ENCODE measurements around the gene SOWAHA.
A peak's percentile ranks its signal among the peaks of the same experiment; 100 is the strongest.

The SOWAHA gene

GRCh38 chr5:132808866-132809265, 4.2 kb upstream of the SOWAHA start:
- DNase-seq, result no peak

- no peak for DNase-seq
These were observed 2.5 kb upstream of the SOWAHA start for GRCh38 chr5:132810605-132811004.

DNA sequence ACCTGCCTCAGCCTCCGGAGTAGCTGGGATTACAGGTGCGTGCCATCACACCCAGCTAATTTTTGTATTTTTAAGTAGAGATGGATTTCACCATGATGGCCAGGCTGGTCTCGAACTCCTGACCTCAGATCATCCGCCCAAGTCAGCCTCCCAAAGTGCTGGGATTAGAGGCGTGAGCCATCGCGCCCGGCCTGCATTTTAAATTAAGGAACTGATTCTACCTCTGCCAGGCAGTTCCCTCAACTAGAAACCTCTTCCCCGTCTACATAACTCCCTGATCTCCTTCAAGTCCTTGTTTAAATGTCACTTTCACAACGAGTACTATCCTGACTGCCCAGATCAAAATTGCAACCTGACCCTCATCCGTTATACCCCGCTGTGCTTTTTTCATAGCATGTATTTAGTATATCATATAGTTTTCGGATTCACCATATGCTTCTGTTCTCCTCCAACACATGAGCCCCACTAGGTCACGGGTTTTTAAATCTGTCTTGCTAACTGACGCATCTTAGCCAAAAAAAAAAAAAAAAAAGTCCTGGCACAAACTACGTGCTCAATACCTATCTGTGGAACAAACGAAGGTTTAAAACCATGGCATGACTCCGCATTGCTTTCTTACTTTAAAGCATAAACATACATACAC, 858 bp upstream of the SOWAHA start:
- DNase-seq, result no peak

DNA sequence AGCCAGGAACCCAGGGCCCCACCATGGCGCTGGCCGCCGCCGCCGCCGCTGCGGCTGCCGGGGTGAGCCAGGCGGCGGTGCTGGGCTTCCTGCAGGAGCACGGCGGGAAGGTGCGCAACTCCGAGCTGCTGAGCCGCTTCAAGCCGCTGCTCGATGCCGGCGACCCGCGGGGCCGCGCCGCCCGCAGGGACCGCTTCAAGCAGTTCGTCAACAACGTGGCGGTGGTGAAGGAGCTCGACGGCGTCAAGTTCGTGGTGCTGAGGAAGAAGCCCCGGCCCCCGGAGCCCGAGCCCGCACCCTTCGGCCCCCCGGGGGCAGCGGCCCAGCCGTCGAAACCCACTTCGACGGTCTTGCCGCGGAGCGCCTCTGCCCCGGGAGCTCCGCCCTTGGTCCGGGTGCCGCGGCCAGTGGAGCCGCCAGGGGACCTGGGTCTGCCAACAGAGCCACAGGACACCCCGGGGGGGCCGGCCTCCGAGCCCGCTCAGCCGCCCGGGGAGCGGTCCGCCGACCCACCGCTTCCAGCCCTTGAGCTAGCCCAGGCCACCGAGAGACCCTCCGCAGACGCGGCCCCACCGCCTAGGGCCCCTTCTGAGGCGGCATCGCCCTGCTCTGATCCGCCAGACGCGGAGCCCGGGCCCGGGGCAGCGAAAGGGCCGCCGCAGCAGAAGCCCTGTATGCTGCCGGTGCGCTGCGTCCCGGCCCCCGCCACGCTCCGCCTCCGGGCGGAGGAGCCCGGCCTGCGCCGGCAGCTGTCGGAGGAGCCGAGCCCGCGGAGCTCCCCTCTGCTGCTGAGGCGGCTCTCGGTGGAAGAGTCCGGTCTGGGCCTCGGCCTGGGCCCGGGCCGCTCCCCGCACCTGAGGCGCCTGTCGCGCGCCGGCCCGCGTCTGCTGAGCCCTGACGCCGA, 749 bp downstream of the SOWAHA start:
- DNase-seq, result peak; percentile 31

DNA sequence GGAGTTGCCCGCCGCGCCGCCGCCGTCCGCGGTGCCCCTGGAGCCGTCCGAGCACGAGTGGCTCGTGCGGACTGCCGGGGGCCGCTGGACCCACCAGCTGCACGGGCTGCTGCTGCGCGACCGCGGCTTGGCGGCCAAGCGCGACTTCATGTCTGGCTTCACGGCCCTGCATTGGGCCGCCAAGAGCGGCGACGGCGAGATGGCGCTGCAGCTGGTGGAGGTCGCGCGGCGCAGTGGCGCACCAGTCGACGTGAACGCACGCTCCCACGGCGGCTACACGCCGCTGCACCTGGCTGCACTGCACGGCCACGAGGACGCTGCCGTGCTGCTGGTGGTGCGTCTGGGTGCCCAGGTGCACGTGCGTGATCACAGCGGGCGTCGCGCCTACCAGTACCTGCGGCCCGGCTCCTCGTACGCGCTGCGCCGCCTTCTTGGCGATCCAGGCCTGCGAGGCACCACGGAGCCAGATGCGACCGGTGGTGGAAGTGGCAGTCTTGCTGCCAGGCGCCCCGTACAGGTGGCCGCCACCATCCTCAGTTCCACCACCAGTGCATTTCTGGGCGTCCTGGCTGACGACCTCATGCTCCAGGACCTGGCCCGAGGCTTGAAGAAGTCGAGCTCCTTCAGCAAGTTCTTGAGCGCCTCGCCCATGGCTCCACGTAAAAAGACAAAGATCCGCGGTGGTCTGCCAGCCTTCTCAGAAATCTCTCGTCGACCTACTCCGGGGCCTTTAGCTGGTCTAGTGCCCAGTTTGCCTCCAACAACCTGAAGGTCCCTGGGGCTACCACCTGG, 1.6 kb downstream of the SOWAHA start:
- DNase-seq, result no peak

DNA sequence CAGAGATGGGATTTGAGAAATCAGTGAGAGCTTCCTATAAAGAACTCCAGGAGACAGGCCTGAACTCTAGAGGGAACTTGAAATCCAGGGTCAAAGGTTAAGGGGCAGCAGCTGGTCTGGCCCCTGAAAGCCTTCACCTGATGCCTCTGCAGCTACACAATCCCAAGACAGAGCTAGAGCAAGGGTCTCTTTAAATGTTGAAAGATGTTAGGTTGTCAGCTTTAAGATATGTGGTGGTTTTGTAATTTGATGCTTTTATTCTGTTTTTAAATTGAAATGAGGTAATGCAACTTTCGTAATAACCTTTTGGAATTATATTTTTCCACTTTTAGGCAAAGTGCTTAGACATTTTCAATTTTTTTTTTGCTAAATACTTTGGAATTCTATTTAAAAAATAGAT, 2.4 kb downstream of the SOWAHA start:
- DNase-seq, result no peak

DNA sequence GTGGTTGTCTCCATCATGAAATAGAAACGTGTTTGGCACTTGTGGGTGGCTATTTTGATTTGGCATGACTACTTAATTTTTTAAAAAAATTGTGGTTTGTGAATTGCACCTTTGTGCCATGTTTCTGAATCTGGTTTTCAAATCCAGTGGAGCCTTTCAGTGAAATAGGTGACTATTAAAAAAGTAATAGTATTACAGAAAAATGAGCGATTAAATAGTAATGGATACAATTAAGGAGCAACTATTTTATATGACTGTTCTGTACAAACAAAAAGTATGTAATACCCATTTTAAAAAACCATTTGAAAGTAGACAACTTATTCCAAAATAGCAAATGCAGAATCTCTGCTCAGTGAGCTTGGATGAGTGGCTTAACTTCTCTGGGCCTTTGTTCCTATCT, 3.0 kb downstream of the SOWAHA start:
- no peak for DNase-seq

GRCh38 chr5:132816554-132816953, 3.5 kb downstream of the SOWAHA start:
- no peak for DNase-seq

DNA sequence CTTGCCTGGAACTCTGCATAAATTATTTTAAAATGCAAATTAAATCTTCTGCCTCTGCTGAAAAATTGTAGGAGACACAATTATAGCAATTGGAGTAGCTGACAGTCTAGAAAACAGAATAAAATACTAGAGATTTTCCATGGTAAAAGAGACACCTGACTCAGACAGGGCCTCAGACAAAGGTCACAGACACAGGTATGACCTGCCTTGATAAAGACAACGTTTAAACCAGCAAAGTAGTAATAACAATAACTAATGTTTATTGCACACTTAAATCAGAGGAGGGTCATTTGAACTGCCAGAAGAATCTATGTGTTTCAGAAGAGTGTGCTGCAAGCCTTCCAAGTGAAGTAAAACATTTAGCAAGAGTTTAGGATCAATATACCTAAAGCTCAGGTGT, 3.9 kb downstream of the SOWAHA start:
- DNase-seq, result no peak

- no peak for DNase-seq
These were observed 6.4 kb downstream of the SOWAHA start for GRCh38 chr5:132819468-132819867.

DNA sequence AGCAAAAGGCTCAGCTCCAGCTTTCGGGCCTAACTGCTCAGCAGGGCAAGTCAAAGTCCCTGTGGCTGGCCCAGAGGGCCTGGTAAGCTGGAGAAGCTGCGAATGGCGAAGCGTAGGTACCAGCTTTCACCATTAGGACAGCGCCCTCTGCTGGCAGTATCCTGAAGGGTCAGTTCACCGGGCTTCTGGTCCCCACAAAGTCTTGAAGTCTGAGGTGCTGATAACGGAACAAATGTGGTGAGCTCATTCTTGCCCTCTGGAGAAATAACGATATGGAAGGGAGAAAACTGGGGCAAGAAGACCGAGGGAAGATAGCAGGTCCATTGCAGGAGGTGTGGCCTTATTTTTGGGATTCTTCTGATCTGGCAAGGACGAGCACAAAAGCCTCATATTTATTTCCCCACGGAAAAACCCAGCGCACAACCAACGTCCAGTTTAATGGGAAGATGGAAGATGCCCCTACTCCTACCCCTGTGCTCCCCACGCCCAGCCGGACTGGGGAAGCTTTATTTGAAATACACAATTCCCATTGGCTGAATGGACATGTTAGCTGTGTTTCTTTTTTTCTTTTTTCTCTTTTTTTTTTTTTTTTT, 7.2 kb downstream of the SOWAHA start:
- DNase-seq, result peak; percentile 88

- DNase-seq, result no peak
These were observed 8.2 kb downstream of the SOWAHA start for GRCh38 chr5:132821350-132821749.

DNA sequence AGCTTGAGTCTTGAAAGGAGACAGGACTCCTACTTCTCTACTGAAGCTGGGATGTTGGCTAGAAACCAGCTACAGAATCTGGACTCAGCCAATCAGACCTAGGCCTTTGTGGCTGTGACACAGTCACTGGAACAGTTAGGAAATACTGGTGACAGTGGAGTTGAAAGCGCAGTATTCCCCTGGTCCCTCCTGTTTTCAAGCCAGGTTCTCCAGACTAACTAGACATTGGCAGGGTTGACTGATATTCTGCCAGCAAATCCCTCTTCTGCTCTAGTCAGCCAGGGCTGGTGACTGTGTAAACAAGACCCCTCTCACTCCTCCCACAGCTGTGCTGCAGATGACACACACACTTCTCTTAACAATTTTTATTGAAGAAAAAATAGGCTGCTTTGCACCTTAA, 8.7 kb downstream of the SOWAHA start:
- no peak for DNase-seq

DNA sequence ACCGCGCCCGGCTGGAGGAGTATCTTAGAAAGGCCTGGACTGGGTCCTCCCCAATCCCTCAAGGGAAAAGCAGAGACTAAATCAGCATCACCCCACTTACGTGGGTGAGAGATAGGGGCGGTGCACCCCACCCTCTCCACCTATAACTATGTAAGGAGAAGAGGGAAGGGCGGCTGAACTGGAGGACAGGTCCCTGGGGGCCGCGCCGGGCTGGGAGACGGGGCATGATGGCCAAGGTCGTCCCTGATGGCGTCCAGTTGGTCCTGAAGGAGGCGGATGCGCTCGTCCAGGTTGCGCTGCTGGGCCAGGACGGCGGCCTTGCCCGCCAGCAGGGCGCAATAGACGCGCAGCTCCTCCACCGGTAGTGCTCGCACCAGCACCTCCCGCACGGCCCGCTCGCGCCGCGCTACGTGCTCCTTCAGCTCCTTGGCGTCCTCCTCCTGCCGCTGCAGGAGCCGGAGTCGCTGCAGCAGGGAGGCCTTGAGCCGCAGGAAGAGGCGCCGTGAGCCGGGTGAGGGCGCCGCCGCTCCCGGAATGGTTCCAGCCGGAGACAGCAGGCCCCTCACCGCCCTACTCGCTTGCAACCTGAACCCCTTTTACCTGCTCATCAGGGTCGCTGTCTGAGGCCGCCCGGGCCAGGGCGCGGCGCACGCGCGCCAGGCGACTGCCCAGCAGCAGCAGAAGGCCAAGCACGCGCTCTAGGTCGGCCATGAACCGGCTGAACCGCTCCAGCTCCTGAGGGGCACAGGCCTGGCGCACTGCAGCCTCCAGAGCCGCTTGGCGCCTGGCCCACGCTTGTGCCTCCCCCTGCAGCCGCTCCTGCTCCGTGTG, 9.8 kb downstream of the SOWAHA start:
- no peak for DNase-seq

- no peak for DNase-seq
These were observed 10.5 kb downstream of the SOWAHA start for GRCh38 chr5:132823481-132824050.

GRCh38 chr5:132824426-132824825, 11.3 kb downstream of the SOWAHA start:
- no peak for DNase-seq

- no peak for DNase-seq
These were observed 12.1 kb downstream of the SOWAHA start for GRCh38 chr5:132825033-132825833.

- DNase-seq, result no peak
These were observed 12.8 kb downstream of the SOWAHA start for GRCh38 chr5:132825834-132826391.

DNA sequence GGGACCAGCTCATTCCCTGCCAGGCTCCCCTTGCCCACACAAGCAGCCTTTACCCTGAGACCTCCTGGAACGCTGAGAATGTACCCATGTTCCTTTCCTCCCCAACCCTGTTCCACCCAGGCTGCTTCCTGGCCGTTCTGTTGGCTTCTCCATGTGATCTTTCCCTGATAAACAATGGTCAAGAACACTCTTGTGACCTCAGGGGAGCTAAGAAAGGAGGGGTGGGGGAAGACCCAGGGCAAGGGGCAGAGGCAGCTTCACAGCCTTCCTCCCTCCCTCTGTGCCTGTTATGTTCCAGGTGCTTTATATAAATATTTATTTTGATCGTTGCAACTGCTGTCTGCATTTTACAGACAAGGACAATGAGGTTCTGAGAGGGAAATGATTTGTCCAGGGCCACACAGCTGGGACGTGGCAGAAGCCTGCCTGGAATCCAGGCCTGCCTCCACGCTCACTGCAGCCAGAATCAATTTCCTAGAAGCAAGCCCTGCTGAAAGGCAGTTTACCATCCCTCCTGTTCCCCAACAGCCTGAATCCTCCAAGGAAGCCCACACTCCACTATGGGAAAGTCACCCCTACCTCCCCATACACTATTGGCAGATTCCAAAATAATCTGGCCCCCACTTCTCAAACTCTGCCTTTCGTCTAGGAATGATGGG, 13.5 kb downstream of the SOWAHA start:
- no peak for DNase-seq

Data from CD4-positive, alpha-beta T cell treated with Interleukin-12 subunit alpha and Interleukin-12 subunit beta, for 1 hour (primary cell).